GM12878 (cell line): Measurements from ENCODE around the gene GNA15. TPM values are rescaled to one million over a fixed set of nuclear protein-coding genes. Genes with fewer than 3 reads are reported as not detected.

Experiments used
- CREB1 ChIP-seq: IDR thresholded peaks from 2 replicates; pipeline ENCODE4 v1.6.1; 2012; ENCODE audit warnings: low read depth, mild to moderate bottlenecking, inconsistent platforms
- DPF2 ChIP-seq: fragments of 450-650 bp; IDR thresholded peaks from 2 replicates; pipeline ENCODE4 v1.6.1; 2017; ENCODE audit warnings: mild to moderate bottlenecking
- E4F1 ChIP-seq: fragments of 450-650 bp; IDR thresholded peaks from 2 replicates; pipeline ENCODE4 v1.6.1; 2018; ENCODE audit warnings: borderline replicate concordance, mild to moderate bottlenecking; ENCODE audit not compliant: partially characterized antibody
- ESRRA ChIP-seq: IDR thresholded peaks from 2 replicates; pipeline ENCODE4 v1.6.1; 2012; ENCODE audit warnings: mild to moderate bottlenecking, low read length, improper control_type of control experiment
- IKZF2 ChIP-seq, 2 experiments: fragments of 450-650 bp; IDR thresholded peaks; 2 replicates each; pipeline ENCODE4 v1.6.1; 2017; ENCODE audit warnings: mild to moderate bottlenecking in 2 of 2, moderate library complexity in 2 of 2
- NFYA ChIP-seq: IDR thresholded peaks from 2 replicates; pipeline ENCODE4 v1.6.1; 2011; ENCODE audit warnings: low read depth, mild to moderate bottlenecking, low read length, improper control_type of control experiment, borderline replicate concordance
- PAX5 ChIP-seq: IDR thresholded peaks from 2 replicates; pipeline ENCODE4 v1.6.1; 2011; ENCODE audit warnings: low read depth, low read length, borderline replicate concordance
- PML ChIP-seq: IDR thresholded peaks from 2 replicates; pipeline ENCODE4 v1.6.1; 2012; ENCODE audit warnings: low read length, inconsistent platforms
- POLR2A ChIP-seq: IDR thresholded peaks from 2 replicates; pipeline ENCODE4 v1.6.1; 2011; ENCODE audit warnings: low read depth, mild to moderate bottlenecking, low read length
- POLR2AphosphoS2 ChIP-seq: IDR thresholded peaks from 2 replicates; pipeline ENCODE4 v1.6.1; 2011; ENCODE audit warnings: low read depth, mild to moderate bottlenecking, low read length, improper control_type of control experiment, moderate library complexity
- PRDM15 ChIP-seq: fragments of 450-650 bp; formaldehyde crosslinking; IDR thresholded peaks from 2 replicates; pipeline ENCODE4 v1.4.0; 2020; ENCODE audit warnings: mild to moderate bottlenecking, moderate library complexity
- RB1 ChIP-seq: fragments of 450-650 bp; formaldehyde crosslinking; IDR thresholded peaks from 2 replicates; pipeline ENCODE4 v1.6.1; 2017; ENCODE audit warnings: mild to moderate bottlenecking, borderline replicate concordance
- SIX5 ChIP-seq: IDR thresholded peaks from 2 replicates; pipeline ENCODE4 v1.6.1; 2011; ENCODE audit warnings: mild to moderate bottlenecking, low read depth, low read length, moderate library complexity; ENCODE audit not compliant: severe bottlenecking
- SMAD5 ChIP-seq: IDR thresholded peaks from 2 replicates; pipeline ENCODE4 v1.6.1; 2016; ENCODE audit warnings: antibody characterized with exemption, low read depth
- ZBTB33 ChIP-seq: fragments of 450-650 bp; IDR thresholded peaks from 2 replicates; pipeline ENCODE4 v1.6.1; 2017; ENCODE audit warnings: mild to moderate bottlenecking
- ZBTB4 ChIP-seq: fragments of 450-650 bp; formaldehyde crosslinking; IDR thresholded peaks from 2 replicates; pipeline ENCODE4 v1.4.0; 2022; ENCODE audit warnings: mild to moderate bottlenecking, moderate library complexity
- ZNF217 ChIP-seq: fragments of 450-650 bp; IDR thresholded peaks from 2 replicates; pipeline ENCODE4 v1.6.1; 2017; ENCODE audit warnings: antibody characterized with exemption, mild to moderate bottlenecking
- polyA plus RNA-seq, 11 experiments: library from polyadenylated mRNA; depleted of rRNA in 4 of 11; unstranded in 6 of 11; stranded (reverse) in 5 of 11; fragments of >200 nt; fragmentation: Nextera tagmentation in 4 of 11; fragmentation: Illumina TruSeq in 1 of 11; extraction: Ambion mirVana in 4 of 11; extraction: Trizol in 1 of 11; gene quantifications; 1 replicate in 1 of 11; 2 replicates in 10 of 11; pipeline versions ENCODE4 v1.2.1 to v1.2.3, GENCODE V29; 2011 to 2016; ENCODE audit warnings: inconsistent platforms in 2 of 11, missing spikeins in 2 of 11, low read depth in 1 of 11
- total RNA-seq, 4 experiments: library from RNA; depleted of rRNA in 3 of 4; stranded (reverse); fragments of >200 nt in 3 of 4; fragmentation: Illumina TruSeq in 1 of 4; extraction: Trizol in 1 of 4; gene quantifications; 2 replicates each; pipeline versions ENCODE4 v1.2.1 to v1.2.3, GENCODE V29; 2013 to 2021
- TF ChIP-seq, protein P1 (sequence below): IDR thresholded peaks from 2 replicates; pipeline ENCODE4 v1.6.1; 2012; ENCODE audit warnings: low read depth, low read length, improper control_type of control experiment

Gene GNA15
- total and polyA plus RNA-seq, 10 of the 15 experiments (the other 5 are each of a cell fraction or from before 2014, with no cell fraction given), result 0.42 to 18.0 (median 9.4) TPM

- TF ChIP-seq ZBTB4 (CRISPR knock-in tag) (no peak), POLR2AphosphoS2 (no peak), POLR2A (no peak; the same call in 1 of the 2 replicates), IKZF2 (IDR thresholded peaks at IDR 0.05) (peak; percentile 52 to 56; a peak in 3 of 4 replicates), SIX5 (no peak), E4F1 (no peak), RB1 (no peak), NFYA (no peak), PRDM15 (no peak), SMAD5 (no peak), PAX5 (no peak), PML (no peak), ZNF217 (no peak), CREB1 (no peak), ZBTB33 (no peak), DPF2 (peak; percentile 76), ESRRA (no peak)
- TF ChIP-seq, protein P1, sequence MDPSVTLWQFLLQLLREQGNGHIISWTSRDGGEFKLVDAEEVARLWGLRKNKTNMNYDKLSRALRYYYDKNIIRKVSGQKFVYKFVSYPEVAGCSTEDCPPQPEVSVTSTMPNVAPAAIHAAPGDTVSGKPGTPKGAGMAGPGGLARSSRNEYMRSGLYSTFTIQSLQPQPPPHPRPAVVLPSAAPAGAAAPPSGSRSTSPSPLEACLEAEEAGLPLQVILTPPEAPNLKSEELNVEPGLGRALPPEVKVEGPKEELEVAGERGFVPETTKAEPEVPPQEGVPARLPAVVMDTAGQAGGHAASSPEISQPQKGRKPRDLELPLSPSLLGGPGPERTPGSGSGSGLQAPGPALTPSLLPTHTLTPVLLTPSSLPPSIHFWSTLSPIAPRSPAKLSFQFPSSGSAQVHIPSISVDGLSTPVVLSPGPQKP, result no peak
Measured at GRCh38 chr19:3135961-3136683, at the start of gene GNA15 (continued).
